NCI-H2081 (cell line): Measurements from ENCODE around the gene HES5.
A peak's percentile ranks its signal among the peaks of the same experiment; 100 is the strongest.

Experiments used
- DNase-seq, 2 experiments: peaks; one replicate each; lab custom pipeline; 2025; lab: John Stamatoyannopoulos, UW

Gene HES5

GRCh38 chr1:2530513-2531361 lies 674 bp upstream of the HES5 start:
- DNase-seq: no peak

DNA sequence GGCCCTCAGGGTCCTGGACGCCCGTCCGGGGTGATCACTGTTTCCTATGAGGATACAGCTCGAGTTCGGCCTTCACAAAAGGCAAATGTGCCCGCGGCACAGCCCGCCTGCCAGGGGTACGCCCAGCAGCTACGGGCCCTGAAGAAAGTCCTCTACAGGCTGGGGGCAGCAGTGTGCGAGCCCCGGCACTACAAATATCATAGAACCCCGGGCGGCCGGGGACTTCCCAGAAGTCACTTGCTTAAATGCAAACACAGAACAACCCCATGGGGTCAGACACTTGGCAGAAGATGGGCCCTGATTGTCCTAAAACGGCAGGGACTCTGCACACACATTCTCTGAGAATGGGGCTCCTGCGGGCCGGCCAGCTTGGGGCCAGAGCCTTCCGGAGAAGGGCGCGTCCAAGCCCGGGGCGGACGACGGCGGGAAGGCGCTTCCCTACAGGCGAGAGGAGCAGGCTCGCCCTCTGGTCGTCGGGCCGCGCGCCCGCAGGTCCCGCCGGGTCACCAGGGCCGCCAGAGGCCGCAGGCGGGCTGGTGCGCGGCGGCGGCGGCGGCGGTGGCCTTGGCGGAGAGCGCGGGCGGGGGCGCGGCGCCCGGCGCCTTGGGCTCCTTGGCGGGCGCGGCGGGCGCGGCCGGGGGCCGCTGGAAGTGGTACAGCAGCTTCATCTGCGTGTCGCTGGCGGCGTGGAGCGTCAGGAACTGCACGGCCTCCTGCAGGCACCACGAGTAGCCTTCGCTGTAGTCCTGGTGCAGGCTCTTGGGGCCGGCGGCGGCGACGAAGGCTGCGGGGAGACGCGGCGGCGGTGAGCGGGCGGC lies 888 bp downstream of the HES5 start:
- peak in 1 of 2 experiments; percentile 34 for DNase-seq

DNA sequence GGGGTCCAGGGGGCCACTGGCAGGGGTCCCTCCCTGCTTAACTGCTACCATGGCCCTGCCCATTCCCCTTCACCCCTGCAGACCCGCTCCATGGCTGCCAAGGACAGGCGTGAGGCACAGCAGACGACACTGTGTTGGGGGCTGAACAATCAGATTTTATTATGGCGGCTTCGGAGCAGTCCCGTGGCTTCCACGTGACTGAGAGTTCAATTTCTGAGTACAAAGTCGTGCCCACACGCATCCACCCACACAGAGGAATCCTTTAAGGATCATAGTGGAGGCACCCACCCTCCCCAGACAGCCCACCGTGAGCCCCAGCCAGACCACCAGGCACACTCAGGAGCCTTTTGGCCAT lies 1.5 kb downstream of the HES5 start:
- DNase-seq: no peak

- peak in 1 of 2 experiments; percentile 9 for DNase-seq
Measured at GRCh38 chr1:2528016-2528415, 2.0 kb downstream of the HES5 start.

- no peak for DNase-seq
Measured at GRCh38 chr1:2527556-2527860, 2.6 kb downstream of the HES5 start.

DNA sequence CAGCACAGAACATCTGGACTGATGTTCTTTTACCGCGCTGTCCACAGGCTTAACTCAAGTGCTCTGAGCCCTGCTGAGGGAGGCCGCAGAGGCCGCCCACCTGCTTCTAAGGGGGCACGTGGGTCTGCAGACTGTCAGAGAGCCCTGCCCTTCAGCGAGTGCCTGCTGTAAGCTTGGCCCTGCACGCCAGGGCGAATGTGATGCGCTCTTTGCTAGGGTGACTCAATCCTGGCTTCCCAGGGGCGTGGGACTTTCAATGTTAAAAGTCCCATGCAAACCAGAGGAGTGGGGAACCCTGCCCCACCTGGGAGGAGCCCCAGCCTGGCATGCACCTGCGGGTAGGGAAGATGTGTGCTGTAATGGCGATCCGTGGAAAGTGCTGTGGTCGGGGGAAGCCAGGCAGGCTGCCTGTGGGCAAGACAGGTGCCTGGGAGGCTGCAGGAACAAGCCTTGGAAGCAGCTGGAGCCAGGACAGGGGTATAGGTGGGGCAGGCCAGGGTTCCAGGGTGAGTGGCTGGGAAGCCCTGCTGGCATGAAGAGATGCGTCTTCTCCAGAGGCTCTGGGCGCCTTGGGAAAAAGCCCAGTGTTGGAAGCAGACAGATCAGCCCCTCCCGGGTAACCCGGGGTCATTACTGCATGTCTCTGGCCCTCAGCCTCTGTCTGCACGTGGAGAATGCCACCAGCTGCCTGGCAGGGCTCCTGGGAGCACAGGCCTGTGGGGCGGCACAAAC lies 3.1 kb downstream of the HES5 start:
- DNase-seq: no peak

DNA sequence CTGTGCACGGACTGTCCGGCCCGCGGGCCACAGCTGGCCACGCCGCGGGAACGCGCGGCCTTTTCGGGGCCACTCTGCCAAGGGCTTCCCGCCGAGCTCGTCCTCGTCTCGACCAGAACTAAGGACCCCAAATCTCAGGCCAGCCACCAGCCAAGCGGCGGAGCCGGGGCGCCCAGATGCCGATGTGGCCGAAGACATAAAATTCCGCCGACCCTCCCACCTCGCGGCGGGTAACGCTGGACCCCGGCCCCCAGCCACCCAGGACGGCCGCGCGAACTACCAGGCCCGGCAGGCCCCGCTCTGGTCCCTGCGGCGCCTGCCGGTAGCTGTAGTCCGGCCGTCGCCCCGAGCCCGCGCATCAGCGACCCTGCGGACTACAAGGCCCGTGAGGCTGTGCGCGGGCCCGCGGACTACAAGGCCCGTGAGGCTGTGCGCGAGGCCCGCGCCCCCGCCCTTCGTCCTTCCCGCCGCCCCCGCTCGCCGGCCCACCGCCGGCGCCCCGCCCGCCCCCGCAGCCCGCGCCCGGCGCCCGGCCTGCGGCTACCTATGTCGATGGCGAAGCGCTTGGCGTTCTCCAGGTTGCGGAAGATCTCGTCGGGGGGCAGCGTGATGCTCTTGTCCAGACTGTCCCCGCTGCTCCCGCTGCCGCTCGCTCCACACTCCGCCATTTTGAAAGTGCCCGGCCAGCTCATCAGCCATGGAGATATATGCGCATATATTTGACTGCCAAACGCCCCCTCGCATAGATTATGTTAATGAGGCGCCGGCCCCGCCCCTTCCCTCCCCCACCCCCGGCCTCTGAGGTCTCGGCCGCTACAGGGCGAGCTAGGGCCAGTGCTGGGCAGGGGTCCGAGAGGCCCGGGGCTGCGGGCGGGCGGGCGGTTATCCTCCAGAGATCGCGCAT lies 3.9 kb downstream of the HES5 start, which contains the start of gene PANK4:
TSS of gene PANK4 (minus strand) at position 677 of the 904 bp plus-strand sequence. CDS start at position 668, 9 bp downstream.
- peak; percentile 87 to 96 for DNase-seq

DNA sequence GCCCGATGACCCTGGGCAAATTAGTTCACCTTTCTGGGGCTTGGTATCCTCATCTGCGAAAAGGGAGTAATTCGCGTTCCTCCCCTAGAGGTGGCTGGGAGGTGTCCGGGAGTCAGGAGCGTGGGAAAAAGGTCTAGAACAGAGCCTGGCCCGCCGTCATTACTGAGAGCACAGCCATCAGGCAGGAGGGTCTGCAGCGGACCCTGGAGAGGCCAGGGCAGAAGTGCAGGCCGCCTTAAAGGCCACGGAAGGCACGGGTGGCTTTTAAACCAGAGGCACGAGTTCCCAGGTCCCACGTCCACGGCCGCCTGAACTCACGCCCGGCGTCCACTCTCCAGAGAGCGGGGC lies 4.5 kb downstream of the HES5 start:
- no peak for DNase-seq

- DNase-seq: no peak
Measured at GRCh38 chr1:2523891-2524609, 6.0 kb downstream of the HES5 start.

- DNase-seq: no peak
Measured at GRCh38 chr1:2523191-2523890, 6.7 kb downstream of the HES5 start.

DNA sequence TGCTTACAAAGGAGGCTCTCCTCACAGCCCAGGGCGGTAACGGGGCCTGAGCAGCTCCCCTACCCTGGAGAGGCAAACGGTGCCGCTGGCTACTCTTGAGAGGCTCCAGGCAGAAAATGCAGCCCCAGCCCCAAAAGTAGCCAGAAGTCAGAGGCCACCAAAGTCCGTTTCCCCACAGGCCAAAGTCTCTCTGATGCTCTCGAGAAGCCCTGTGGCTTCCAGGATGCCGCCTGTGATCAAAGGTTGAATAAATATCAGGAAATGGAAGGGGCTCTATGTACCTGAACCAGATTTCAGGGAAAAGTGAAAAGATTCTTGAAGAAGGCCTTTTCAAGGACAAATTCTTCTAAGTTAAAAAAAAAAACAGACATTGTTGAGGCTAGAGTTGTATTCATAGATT lies 7.8 kb downstream of the HES5 start:
- no peak for DNase-seq

GRCh38 chr1:2520806-2521205 lies 9.3 kb downstream of the HES5 start:
- no peak for DNase-seq

- no peak for DNase-seq
Measured at GRCh38 chr1:2520206-2520605, 9.9 kb downstream of the HES5 start.

DNA sequence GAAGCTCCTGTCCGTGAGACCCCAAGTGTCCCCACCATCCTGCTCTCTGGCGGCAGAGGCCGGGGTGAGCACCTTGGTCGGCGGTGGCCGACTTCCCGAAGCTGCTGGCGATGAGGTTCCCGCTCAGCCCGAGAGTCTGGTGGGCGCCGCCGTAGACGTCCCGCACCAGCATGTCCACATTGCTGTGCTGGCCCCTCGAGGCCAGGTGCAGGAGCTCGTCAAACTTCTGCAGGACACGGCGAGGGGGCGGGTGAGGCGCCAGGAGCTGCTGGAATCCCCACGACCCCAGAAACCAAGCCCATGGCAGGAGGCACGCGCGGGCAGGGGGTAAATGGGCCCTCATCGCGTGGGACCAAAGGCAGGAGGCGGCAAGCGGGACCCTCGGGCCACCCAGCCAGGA lies 10.3 kb downstream of the HES5 start:
- DNase-seq: no peak

DNA sequence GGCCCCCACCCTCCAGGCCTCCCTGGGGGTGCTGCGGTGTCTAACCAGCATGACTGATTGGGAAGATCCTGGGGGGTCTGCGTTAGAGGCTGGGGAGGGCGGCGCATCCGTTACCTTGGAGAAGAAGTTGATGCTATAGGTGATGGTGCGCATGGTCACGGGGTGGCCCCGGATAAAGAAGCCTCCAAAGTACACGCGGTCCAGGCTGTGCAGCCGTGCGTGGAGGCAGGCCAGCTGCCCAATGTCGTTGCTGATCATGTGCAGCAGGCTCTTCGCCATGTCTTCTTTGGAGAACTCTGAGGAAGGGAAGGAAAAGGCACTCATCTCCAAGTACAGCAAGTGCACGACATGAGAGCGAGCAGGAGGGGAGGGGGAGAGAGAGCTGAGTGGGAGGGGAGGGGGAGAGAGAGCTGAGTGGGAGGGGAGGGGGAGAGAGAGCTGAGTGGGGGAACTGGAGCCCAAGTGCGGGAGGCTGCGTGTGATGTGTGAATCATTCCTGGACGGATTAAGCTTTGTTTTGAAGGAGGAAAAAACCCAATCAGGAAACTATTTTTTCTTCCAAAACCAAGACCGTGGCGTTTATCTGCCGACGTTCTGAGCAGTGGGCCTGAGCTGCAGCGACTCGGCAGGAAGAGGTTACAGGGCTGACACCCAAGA lies 10.9 kb downstream of the HES5 start:
- DNase-seq: no peak

GRCh38 chr1:2518528-2518927 lies 11.5 kb downstream of the HES5 start:
- DNase-seq: no peak

DNA sequence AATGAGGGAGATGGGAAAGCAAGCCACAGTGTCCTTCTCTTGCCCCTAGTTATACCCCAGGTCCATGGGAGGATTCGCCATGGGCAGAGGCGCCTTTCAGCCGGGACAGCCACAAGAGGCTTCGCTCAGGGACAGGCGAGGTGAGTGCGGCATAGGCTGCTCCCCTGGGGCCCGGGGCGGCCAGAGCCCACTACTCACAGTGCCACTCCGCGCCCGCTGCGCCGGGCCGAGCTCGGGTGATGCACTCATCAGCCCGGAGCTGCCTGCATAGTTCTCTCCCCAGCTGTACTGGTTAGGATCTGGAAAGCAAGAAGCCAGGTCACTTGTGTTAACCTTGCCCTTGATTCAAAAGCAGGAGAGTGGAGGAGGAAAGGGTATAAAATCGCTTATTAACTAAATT lies 12.1 kb downstream of the HES5 start:
- DNase-seq: no peak

DNA sequence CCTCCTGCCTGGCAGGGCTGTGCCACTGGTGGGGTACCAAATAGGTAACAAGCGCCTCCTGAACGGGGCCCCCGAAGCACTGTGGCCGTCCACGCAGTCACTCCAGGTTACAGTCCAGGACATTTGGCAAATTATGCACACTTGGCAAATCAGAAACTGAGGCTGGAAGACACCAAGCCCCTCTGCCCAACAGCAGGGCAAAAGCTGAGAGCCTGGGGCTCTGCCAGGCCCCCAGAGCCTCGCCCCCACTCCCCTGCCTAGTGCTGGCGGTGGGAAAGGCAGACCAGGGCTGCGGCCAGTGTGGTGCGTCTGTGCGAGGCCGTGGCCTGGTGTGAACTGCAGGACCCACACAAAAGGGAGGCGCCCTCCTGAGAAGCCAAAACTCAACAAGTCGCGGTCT lies 13.1 kb downstream of the HES5 start:
- no peak for DNase-seq

- DNase-seq: no peak
Measured at GRCh38 chr1:2516124-2516523, 13.9 kb downstream of the HES5 start.

DNA sequence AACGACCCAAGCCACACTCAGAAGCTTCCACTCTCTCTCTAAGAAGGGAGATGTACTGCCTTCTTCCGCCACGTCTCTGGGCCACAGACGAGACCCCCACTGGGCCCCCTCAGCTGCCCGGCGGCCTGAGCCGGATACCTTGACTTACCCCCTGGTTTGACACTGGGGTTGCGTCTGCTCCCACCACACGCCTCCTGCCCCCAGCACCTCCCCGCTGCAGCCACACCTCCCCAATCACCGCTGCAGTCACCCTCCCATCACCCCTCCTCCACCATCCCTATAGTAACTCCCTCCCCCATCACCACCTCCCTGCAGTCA lies 14.3 kb downstream of the HES5 start:
- DNase-seq: no peak
